Stimulated activated CD8-positive, alpha-beta memory T cell treated with anti-CD3 and anti-CD28 coated beads, Interleukin-4, amount 100 ng/mL, for 4 hours (primary cell): ENCODE results near the gene RIPOR1.
"Not testable (repeated sequence)": the region's sequence is repeated elsewhere in the genome, so short reads cannot be mapped to it uniquely, and the experiment has no call there.

Experiments
- DNase-seq, 2 donors: peaks; one replicate each; pipeline ENCODE4 v3.0.0-alpha.2; 2020; ENCODE audit warnings: low read depth in 2 of 2, low spot score in 1 of 2

The RIPOR1 gene

DNA sequence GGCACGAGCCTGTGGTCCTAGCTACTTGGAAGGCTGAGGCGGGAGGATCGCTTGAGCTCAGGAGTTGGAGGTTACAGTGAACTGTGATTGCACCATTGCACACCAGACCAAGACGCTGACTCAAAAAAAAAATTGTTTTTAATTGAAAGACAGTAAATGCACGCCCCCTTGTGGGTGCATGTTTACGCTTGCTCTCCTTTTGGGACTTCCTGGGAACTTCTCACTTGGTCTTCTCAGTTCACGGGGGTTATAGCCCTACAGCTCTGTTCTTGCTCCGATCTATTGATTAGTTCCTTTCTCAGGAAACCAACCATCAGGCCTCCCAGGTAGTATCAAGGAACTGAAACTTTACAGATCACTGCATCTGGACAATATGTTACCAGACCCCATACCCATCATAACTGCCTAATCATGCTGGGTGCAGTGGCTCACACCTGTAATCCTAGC, 14.2 kb upstream of the RIPOR1 start:
- peak; percentile 66 to 69 for DNase-seq

DNA sequence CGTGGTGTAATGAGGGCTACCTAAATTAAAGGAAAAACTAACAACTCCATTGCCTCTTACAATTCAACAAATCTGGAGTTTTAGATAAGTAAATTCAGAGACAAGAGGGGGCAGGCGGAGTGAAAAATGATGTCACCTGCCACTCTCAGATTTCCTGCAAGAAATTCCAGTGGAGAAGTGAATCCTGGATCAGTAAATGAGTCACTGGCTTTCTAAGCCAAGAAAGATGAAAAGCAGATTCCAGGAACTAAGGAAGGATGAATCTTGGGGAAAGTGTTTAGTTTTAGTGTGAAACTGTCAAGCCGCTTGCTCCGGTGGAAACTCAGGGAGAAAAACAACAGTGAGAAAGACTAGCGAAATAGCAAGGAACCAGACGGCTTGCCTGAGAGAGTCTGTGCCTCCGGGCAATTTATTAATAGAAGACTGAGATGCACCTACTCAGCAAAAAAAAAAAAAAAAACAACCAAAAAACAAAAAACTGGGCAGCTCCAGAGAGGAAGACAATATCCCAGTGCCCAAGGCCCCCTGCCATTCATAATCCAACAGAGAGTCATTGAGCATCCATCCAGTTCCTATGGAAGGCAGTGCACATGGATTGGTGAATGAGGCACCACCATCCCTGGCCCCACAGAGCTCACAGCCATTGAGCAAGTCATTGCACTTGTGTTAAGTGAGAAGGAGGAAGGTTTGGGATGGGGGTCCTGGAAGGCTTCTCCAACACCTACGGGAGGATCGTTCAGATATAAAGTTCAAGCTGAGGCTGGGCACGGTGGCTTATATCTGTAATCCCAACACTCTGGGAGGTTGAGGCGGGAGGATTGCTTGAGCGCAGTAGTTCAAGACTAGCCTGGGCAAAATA, 12.1 kb upstream of the RIPOR1 start:
- no peak for DNase-seq

DNA sequence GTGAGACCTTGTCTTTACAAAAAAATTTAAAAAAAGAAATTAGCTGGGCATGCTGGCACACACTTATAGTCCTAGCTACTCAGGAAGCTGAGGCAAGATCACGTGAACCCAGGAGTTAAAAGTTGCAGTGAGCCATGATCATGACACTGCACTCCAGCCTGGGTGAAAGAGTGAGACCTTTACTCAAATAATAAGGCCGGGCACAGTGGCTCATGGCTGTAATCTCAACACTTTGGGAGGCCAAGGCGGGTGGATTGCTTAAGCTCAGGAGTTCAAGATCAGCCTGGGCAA, 11.5 kb upstream of the RIPOR1 start:
- DNase-seq = no peak

DNA sequence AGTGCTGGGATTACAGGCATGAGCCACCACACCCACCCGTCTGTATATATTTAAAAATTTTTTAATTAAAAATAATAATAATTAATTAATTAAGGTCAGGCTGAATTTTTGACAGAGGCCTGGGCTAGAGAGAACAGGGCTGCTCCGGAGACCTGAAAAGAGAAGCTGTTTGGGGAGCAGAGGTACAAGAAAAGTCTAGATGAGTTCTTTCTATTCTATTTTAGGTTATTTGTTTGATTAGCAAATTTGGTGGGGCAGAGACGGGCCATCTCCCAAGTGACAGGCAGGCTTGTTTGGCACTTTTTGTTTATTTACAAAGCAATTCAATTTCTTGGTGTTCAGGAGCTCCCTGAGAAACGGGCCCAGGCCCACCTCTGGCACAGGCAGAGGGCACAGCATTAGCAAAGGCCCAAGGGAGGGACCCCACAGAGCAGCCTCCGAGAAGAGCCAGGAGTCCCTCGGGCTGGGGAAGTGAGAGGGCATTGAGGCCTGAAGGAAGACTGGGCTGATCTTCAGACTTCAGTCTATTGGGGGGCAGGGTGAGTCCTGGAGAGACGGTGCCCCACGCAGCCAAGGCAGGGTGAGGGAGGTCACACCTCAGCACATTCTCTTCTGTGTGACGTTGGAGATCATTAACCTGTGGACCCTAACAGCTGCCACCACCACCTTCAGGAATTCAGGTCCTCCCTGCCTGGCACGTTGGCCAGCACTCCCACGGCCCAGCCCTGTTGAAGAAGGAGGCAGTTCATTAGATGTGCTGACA, 10.8 kb upstream of the RIPOR1 start:
- no peak for DNase-seq

DNA sequence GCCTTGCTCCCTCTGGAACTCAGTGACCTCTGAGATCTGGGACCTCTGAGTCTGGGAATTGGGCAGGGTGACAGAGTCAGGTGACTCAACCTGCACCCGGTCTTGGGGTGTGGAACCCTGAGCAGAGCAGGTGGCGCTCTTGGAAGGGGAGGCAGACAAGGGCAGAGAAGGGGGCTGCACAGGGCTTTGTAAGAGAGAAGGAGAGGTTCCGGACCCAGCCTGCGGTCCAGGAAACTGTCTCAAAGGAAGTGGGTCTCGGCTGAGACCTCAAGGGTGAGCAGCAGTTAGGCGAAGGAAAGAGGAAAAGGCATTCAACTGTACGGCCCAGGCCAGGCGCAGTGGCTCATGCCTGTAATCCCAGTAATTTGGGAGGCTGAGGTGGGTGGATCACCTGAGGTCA, 10.0 kb upstream of the RIPOR1 start:
- no peak for DNase-seq

DNA sequence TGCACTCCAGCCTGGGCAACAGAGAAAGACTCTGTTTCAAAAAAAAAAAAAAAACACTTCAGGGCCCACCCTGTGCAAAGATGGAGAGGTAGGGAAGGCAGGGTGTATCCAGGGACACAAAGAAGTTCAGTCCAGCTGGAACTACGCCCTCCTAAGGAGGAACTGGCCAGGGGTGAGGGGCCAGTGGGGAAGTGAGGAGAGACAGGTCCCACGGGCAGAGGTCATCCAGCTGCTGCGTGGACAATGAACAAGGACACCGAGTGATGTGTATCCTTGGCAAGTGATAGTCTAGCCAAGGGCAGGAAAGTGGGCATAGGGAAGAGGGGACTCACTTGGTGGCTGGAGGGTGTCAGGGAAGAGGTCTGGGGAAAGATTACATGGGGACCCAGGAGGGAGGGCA, 9.4 kb upstream of the RIPOR1 start:
- no peak for DNase-seq

DNA sequence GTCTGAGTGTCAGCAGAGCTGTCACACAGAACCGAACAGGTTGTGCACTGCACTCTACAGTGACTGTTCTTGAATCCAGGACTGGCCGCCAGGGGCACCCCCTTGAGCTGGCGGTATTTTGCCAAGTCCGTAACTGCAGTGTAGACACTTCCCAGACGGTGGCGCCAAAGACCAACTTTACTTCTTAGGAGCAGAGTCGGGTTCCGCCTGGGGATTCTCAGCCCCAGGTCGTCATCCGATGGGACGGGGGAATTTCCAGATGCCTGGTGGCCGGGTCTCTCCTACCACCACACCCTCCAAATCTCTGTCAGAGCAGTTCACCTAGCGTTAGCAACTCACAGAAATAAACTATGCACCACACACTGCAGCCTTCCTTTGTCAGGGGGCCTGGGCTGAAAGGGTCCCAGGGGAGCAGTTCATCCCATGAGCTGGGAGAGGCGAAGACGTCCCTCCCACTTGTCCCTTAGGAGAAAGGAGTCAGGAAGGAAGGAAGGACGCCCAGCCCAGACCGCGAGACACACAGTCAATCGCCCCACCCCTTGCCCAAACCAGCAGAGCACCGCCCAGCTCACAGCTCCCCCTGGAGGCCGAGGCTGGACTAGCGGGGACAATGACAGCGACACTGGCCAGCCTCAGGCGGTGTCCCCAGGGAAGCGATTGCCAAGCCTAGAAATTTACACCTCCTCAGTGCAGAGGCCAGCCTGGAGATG, 7.4 kb upstream of the RIPOR1 start:
- DNase-seq = peak; percentile 91 to 98

DNA sequence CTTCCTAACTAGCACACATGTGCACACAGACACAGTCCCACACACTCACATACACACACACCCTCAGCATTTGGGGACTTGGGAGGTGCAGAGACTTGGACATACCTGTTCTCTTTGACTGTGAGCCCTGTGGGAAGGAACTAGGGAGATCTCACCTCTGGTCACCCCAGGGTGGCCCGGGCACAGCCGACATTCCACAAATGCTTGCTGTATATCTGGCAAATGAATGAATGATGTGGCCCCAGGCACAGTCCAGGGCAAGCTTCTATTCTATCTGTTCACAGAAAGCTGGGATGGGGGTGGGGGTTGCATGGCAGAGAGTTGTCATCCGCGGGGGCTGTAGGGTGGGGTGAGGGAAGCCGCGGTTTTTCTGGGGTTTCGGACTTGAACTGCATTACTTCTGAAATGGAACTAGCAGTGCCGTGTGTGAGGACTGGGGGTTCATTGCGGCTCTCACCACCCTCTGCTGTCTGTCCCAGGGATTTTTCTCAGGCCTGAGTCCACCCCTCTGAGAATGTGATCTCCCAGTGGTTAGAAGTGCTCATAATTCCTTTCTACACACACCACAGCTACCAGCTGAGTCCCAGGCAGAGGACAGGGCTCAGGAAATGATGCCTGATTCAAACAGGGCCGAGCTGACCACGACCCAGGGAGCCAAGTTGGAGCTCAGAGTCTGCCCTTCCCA, 3.3 kb upstream of the RIPOR1 start:
- DNase-seq = no peak

DNA sequence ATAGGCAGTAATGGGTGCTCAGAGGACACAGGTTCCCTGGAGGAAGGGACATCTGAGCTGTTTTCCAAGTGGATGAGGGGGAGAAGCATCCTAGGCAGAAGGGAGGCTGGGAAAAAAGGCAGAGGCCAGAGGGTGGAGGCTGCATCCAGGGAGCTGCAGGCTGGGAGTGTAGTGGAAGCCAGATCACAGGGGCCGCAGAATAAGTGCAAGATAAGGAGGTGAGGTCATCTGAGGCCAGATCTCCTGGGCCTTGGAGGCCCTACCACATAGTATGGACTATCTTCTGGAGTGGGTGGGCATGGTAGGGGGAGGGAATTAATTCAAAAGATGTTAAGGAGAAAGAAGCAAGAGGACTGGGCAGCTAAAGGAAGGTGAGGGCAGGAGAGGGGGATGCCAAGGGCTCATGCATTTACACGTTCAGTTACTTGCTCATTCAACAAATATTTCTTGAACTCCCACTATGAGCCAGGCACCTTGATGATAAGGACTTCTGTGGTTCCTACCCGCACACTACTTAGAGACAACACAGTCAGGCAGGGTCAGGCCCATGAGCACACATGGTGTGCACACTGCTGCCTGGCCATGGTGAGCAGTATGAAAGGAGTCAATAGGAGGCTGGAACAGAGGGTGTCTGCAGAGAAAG, 2.4 kb upstream of the RIPOR1 start:
- no peak for DNase-seq

DNA sequence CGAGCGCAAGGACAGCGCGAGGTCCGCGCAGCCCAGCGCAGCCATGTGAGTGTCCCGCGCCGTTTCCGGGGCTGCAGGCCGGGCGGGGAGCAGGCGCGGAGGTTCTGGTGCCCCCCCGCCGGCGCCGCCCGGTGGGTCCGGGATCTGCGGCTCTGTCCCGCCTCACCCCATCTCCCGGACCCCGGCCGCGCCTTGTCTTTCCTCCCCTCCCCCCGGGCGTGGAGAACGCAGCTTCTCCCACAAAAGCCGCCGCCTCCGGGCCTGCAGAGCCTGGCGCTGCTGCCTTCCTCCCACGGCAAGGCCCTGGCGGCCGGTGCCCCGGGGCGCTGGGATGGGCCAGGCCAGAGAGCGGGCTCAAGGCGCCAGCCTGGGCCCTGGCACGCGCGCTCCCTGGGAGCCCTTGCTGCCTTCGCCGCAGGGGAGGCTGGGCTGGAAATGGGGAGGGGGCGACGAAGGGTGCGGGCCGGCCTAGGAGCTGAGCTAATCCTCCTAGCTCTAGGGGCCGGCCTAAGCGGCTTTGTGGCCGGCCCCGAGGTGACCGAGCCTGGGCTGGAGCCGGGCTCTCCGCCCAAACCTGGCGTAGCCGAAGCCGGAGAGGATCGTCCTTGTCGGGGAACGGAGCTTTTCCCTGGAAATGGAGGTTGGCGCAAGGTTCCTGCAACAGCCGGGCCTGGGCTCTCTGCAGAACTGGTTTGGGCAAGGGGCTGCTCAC, 397 bp downstream of the RIPOR1 start:
- DNase-seq = no peak

DNA sequence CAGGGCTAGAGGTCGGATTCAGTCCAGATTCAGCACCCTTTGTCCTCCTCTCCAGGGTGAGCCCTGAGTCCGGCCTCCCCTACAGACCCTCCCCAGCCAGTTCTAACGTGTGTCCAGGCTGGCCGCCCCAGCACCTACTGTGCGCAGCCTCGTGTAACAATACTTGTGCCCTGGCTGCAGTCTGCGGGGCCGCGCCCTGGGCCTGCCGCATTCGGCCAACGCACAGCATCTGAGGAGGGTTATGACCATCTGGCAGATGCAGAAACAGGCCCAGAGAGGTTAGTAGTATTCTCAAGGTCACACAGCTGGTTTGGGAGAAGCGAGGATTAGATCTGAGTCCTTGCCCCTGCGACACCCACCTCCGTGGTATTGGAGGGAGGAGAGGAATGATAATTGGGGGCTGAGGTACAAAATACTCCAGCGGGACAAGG, 968 bp downstream of the RIPOR1 start:
- DNase-seq = no peak

DNA sequence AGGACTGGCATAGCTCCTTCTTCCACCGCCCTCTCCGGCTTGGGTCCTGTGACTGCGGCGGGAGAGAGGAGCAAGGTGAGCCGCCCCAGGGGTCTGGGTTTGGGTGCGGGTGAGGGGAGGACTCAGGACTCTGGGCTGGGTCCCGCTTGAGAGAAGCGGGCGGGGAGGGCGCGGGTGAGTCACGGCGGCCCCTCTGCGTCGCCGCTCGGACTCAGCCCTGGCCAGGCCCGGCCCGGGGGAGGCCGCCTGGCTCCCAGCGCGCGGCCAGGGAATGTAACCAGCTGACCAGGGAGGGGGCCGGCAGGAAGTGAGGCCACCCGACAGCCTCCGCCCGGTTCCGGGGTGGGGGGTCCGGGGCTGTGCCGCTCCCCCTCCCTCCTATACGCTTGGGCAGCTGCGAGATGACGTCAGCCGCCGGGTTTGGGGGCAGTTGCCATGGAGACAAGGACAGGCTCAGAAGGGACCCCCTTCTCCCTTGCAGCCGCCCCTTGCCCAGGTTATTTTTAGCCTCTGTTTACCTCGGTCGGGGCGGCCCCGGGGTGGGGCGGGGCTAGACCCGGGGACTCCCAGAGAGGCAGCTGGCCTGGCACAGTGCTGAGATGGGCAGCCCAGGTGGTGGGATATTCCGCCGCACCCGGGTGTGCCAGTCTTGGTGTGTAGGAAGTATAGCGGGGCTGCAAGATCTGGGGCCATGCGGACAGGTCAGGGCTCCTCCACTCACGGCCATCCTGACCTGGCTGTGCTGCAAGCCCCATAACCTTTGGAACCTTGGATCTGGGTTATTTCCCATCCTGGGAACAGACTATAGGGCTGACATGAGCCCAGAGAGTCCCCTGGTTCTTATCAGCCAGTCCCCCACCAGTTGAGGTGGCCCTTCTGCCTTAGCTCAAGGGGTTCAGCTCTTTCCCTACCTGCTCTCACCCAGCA, 1.6 kb downstream of the RIPOR1 start:
- no peak for DNase-seq

DNA sequence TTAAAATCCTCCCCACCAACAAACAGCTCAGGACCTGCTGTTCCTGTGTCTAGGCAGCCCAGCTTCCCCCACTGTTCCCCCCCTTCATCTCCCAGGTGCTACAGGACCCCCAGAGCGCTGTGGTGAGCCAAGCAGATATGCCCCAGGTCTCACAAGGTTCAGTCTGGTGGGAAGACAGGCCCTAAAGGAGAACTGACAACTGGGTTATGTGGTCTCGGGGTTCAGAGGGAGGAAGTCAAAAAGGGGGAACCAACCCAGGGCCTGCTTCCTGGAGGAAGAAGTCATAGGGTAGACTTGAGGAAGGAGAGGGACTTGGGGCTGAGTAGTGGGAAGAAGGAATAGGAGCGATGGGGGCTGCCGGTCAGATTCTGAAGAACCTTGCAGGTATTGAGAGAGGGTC, 2.6 kb downstream of the RIPOR1 start:
- DNase-seq = no peak

DNA sequence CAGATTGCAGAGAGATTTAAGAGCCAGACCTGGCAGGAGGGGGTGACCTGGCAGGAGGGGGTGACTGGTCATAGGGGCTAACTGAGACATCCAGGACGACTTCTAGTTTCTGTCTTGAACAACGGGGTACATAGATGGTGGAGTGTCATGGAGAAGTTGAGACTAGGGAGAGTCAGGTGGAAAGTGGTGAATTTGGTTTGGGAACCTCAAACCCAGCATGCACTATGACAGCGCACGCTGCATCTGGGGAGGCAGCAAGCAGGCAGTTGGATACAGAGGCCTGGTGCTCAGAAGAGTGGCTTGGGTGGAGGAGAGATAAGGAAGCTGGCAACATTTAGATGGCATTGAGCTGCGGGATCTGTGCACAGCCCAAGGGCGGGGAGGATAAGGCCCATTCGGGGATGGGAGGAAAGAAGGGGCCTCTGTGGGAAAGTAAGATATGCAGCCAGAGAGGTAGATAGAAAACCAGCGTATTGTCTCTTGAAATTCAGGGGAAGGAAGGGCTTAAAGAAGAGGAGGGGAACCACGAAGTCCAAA, 4.5 kb downstream of the RIPOR1 start:
- DNase-seq = no peak

DNA sequence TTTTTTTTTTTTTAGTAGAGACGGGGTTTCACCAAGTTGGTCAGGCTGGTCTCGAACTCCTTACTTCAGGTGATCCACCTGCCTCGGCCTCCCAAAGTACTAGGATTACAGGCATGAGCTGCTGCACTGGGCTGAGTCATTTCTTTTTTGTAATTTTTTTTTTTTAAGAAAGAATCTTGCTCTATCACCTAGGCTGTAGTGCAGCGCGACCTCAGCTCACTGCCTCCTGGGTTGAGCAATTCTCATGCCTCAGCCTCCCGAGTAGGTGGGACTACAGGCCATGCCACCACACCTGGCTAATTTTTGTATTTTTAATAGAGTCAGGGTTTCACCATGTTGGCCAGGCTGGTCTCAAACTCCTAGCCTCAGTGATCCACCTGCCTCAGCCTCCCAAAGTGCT, 5.4 kb downstream of the RIPOR1 start:
- DNase-seq = not testable (repeated sequence)

DNA sequence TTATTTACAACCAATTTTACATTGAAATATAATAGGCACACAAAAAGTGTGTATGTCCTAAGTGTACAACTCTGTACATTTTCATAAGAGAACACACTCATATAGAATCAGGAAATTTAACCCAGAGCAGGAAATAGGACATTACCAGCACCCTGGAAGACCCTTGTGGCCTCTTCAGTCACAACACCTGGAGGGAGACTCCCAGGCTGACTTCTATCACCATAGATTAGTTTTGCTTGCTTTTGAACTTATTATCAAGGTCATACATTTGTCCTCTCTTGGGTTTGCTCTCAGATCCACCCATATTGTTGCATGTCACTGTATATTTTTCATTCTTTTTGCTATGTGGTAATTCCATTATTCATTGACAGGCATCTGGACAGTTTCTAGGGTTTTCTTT, 5.8 kb downstream of the RIPOR1 start:
- DNase-seq = no peak

DNA sequence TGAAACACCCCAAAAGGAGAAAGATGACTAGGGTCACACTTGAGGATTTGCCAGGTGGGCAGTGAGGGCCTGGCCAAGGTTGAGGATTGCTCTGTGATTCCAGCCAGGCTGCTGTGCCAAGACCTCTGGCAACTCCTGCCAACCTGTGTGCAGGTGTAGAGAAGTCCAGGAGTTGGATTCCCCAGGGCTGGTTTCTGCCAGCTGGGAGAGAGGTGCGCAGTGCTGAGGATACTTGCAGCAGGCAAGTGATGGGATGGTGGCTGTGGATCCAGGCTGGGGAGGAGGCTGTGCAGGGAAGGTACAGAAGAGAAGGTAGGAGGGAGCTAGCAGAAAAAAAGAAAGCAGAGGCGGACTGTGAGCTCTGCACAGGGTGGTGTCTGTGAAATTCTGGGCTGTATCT, 6.6 kb downstream of the RIPOR1 start:
- no peak for DNase-seq

DNA sequence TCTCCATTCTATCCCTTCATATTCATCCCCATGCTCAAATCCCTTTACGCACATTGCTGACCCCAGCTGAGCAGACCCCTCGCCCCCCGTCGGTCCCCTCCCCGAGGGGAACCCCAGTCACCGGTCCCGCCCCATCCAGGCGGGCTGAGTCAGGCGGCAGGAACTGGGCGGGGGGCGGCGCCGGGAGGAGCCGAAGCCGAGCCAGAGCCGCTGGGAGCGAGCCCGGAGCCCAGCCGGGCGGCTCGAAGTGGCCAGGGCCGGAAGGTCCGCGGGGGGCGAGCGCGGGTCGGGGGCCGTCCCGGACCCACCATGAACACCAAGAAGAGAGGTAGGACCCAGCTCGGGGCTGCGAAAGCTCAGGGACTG, 8.6 kb downstream of the RIPOR1 start:
- DNase-seq = no peak
